ENCODE data around the gene EPHA3. TPM values are rescaled to one million over a fixed set of nuclear protein-coding genes. Genes with fewer than 3 reads are reported as not detected.
A peak's percentile ranks its signal among the peaks of the same experiment; 100 is the strongest.

EPHA3 gene
- total RNA-seq (8.7 and 9.2 TPM in 2 replicates), polyA plus RNA-seq (3.2 and 4.8 TPM in 2 replicates)

DNA sequence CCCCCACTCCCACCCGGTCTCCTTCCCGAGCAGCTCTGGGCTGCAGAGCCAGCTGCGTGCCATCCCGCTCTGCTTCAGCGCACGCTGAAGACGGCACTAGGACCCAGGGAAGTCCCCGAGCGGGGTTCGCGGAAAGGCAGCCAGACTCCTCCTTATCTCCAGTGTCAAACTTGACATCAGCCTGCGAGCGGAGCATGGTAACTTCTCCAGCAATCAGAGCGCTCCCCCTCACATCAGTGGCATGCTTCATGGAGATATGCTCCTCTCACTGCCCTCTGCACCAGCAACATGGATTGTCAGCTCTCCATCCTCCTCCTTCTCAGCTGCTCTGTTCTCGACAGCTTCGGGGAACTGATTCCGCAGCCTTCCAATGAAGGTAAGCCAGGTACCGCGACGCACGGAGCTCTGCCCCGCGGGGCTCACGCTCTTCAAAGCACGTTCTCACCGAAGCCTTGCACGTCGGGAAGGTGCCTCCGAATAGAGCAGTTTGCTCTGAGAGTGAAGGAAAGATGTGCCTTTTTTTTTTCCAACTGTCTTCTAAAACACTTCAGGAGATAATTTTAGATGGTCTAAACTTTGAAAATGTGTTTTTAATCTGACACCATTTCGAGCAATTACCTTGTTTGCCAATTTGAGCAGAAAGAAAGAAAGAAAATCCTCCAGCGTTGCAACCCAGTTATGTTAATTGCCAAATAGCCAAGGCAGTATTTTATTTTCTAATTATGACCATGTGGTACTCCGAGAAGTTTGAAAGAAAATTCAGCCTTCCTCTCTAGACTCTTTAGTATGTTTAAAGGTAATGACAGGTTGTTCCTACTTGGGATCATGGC, at the start of gene EPHA3:
Gene EPHA3, plus strand, starts transcription at position 161 of the 830 bp plus-strand sequence. Its CDS starts 128 bp downstream, at position 289.
- H3K27ac ChIP-seq, result no peak within 1 kb of the TSS
- H3K4me1 ChIP-seq (ENCODE audit: low read depth), result no peaks in the 10 kb centered on the region
- no peaks in the 10 kb centered on the region for H3K36me3 ChIP-seq
- H3K27me3 ChIP-seq, result peaks cover 21% of the 10 kb centered on the region
- TF ChIP-seq, protein P1, sequence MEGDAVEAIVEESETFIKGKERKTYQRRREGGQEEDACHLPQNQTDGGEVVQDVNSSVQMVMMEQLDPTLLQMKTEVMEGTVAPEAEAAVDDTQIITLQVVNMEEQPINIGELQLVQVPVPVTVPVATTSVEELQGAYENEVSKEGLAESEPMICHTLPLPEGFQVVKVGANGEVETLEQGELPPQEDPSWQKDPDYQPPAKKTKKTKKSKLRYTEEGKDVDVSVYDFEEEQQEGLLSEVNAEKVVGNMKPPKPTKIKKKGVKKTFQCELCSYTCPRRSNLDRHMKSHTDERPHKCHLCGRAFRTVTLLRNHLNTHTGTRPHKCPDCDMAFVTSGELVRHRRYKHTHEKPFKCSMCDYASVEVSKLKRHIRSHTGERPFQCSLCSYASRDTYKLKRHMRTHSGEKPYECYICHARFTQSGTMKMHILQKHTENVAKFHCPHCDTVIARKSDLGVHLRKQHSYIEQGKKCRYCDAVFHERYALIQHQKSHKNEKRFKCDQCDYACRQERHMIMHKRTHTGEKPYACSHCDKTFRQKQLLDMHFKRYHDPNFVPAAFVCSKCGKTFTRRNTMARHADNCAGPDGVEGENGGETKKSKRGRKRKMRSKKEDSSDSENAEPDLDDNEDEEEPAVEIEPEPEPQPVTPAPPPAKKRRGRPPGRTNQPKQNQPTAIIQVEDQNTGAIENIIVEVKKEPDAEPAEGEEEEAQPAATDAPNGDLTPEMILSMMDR (IDR thresholded peaks at IDR 0.05; ENCODE audit: low read depth, low read length), result no peak
- peak within 1 kb of the TSS; percentile 33 for H3K4me3 ChIP-seq
- peak; percentile 75 to 84 for DNase-seq (ENCODE audit: low read depth in 1 of 2, low spot score in 1 of 2)
- no peaks in the 10 kb centered on the region for H3K9me3 ChIP-seq (ENCODE audit: low read depth)

DNA sequence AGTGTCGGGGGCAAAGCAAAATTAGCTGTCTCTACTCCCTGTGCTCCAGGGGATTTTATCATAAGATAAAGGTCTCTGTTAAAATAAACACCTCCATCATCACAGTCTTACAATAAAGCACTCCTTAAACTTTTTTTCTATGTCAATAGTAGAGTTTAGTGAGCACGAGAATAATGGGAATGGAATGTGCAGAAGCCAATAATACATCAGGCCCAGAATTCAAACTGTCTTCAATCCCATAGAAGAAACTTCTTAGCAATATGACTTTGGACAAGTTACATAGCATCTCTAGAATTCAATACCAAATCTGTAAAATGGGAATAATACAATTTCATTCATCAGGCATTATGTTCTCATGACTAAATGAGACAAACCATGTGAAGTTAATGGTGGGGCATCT, 49.0 kb upstream of the EPHA3 start:
- Histone ChIP-seq H3K27ac (no peak overlapping the region), H3K4me3 (no peak overlapping the region), H3K36me3 (no peaks in the 10 kb centered on the region), H3K4me1 (ENCODE audit: low read depth) (no peaks in the 10 kb centered on the region), H3K27me3 (no peaks in the 10 kb centered on the region), H3K9me3 (ENCODE audit: low read depth) (no peaks in the 10 kb centered on the region)
- no peak for DNase-seq (ENCODE audit: low read depth in 1 of 2, low spot score in 1 of 2)
- TF ChIP-seq, protein P1 (IDR thresholded peaks at IDR 0.05; ENCODE audit: low read depth, low read length), result no peak

DNA sequence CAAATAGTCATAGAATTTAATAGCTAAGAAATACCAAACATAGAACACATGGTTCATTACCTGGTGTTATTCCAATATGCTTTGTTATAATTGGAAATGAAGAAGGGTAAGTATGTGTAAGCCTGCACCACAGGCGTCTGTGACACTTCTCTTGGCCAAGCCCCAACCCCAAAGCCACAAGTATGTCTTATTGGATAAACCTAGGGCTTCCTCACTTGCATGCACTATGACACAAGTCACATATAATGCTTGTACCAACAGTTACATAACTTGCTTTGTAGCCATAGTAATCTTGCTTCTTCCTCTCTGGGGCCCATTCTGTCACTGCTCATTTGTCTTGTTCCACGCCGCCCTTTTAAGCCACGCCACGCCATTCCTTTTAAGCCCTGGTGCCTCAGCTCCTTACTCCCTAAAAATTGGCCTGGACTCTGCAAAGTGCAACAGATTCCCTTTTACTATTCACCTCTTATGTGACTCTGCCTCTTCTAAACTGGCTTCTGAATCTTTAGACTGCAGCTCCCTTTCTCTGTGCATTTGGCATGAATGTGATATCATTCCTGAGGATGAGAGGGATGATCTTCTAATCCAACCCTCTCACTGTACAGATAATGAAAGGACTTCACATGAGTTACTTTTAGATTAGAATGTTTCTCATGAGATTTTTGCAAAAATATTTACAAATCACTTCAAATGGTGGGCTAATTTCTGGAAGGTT, 48.1 kb upstream of the EPHA3 start:
- no peak overlapping the region for H3K27ac ChIP-seq

GRCh38 chr3:89061259-89061658, 46.2 kb upstream of the EPHA3 start:
- no peak overlapping the region for H3K27ac ChIP-seq
- H3K9me3 ChIP-seq (ENCODE audit: low read depth), result no peaks in the 10 kb centered on the region
- no peaks in the 10 kb centered on the region for H3K4me1 ChIP-seq (ENCODE audit: low read depth)
- TF ChIP-seq, protein P1 (IDR thresholded peaks at IDR 0.05; ENCODE audit: low read depth, low read length), result no peak
- H3K4me3 ChIP-seq, result no peak overlapping the region
- no peaks in the 10 kb centered on the region for H3K36me3 ChIP-seq
- DNase-seq (ENCODE audit: low read depth in 1 of 2, low spot score in 1 of 2), result no peak
- no peaks in the 10 kb centered on the region for H3K27me3 ChIP-seq

More for the DNA sequence above, 48.1 kb upstream of the EPHA3 start:
- Histone ChIP-seq H3K4me3 (no peak overlapping the region), H3K9me3 (ENCODE audit: low read depth) (no peaks in the 10 kb centered on the region), H3K36me3 (no peaks in the 10 kb centered on the region), H3K4me1 (ENCODE audit: low read depth) (no peaks in the 10 kb centered on the region), H3K27me3 (no peaks in the 10 kb centered on the region)
- peak in 1 of 2 donors; percentile 38 for DNase-seq (ENCODE audit: low read depth in 1 of 2, low spot score in 1 of 2)
- TF ChIP-seq, protein P1 (IDR thresholded peaks at IDR 0.05; ENCODE audit: low read depth, low read length), result no peak

- no peaks in the 10 kb centered on the region for H3K27me3 ChIP-seq
- H3K9me3 ChIP-seq (ENCODE audit: low read depth), result no peaks in the 10 kb centered on the region
- no peaks in the 10 kb centered on the region for H3K36me3 ChIP-seq
- H3K4me3 ChIP-seq, result no peak overlapping the region
- DNase-seq (ENCODE audit: low read depth in 1 of 2, low spot score in 1 of 2), result no peak
- H3K27ac ChIP-seq, result no peak overlapping the region
- no peaks in the 10 kb centered on the region for H3K4me1 ChIP-seq (ENCODE audit: low read depth)
- TF ChIP-seq, protein P1 (IDR thresholded peaks at IDR 0.05; ENCODE audit: low read depth, low read length), result no peak
Measured at GRCh38 chr3:89067736-89068135, 39.7 kb upstream of the EPHA3 start.

All from cardiac muscle cell (in vitro differentiated cells and primary cell).